Large intestine (tissue), 3 donors: ENCODE data around the gene LMOD3. TPM values are rescaled to one million over a fixed set of nuclear protein-coding genes. Genes with fewer than 3 reads are reported as not detected.

Source experiments
- DNase-seq, 2 donors: peaks; one replicate each; pipeline versions ENCODE4 v3.0.0 to v3.0.0-alpha.2; 2013
- H3K27ac ChIP-seq: one replicate; pipeline ENCODE4 v1.5.1; 2013; ENCODE audit warnings: low read length
- H3K27me3 ChIP-seq: 2 replicates; pipeline ENCODE4 v1.6.1; 2013; ENCODE audit warnings: low read length; ENCODE audit not compliant: control insufficient read depth, insufficient read depth
- H3K36me3 ChIP-seq: 2 replicates; pipeline ENCODE4 v1.6.1; 2013; ENCODE audit warnings: low read length; ENCODE audit not compliant: control insufficient read depth, insufficient read depth
- H3K4me1 ChIP-seq: one replicate; pipeline ENCODE4 v1.6.1; 2013; ENCODE audit warnings: low read length; ENCODE audit not compliant: control insufficient read depth, insufficient read depth
- H3K4me3 ChIP-seq: one replicate; pipeline ENCODE4 v1.5.1; 2013; ENCODE audit warnings: low read length
- H3K9me3 ChIP-seq: one replicate; pipeline ENCODE4 v1.6.1; 2013; ENCODE audit warnings: mild to moderate bottlenecking, low read depth, low read length, moderate library complexity; ENCODE audit not compliant: control insufficient read depth
- WGBS: methylation state at CpG from one replicate; pipeline ENCODE4 v1.1.5; 2013; ENCODE audit warnings: low lambda C conversion rate; ENCODE audit not compliant: insufficient coverage; 5-methylcytosine and 5-hydroxymethylcytosine counted together
- polyA plus RNA-seq: library from polyadenylated mRNA; unstranded; fragments of 120-200 nt; gene quantifications from one replicate; pipeline ENCODE4 v1.2.1, GENCODE V29; 2013

Gene LMOD3
- polyA plus RNA-seq, 1 donor = 0.18 TPM

GRCh38 chr3:69145688-69146087 is 23.3 kb upstream of the LMOD3 start:
- Histone ChIP-seq H3K9me3 (no peaks in the 10 kb centered on the region), H3K4me3 (no peak overlapping the region), H3K27me3 (no peaks in the 10 kb centered on the region), H3K27ac (no peak overlapping the region), H3K36me3 (no peaks in the 10 kb centered on the region), H3K4me1 (no peaks in the 10 kb centered on the region)
- DNase-seq = no peak

- H3K36me3 ChIP-seq = no peaks in the 10 kb centered on the region
- no peaks in the 10 kb centered on the region for H3K9me3 ChIP-seq
- H3K27ac ChIP-seq = no peak overlapping the region
- WGBS = no CpG with 5 or more reads among the region's 3 CpGs
- H3K4me3 ChIP-seq = no peak overlapping the region
- H3K4me1 ChIP-seq = no peaks in the 10 kb centered on the region
- H3K27me3 ChIP-seq = no peaks in the 10 kb centered on the region
- no peak for DNase-seq
These were observed 22.3 kb upstream of the LMOD3 start for GRCh38 chr3:69144631-69145245.

GRCh38 chr3:69143612-69144011 is 21.2 kb upstream of the LMOD3 start:
- WGBS = no CpG with 5 or more reads among the region's 3 CpGs
- DNase-seq = no peak

GRCh38 chr3:69142797-69143454 is 20.5 kb upstream of the LMOD3 start:
- no peaks in the 10 kb centered on the region for H3K4me1 ChIP-seq
- H3K27me3 ChIP-seq = no peaks in the 10 kb centered on the region
- DNase-seq = no peak
- H3K4me3 ChIP-seq = no peak overlapping the region
- WGBS = 38% methylated on average over 2 of the region's 4 CpGs
- no peak overlapping the region for H3K27ac ChIP-seq
- H3K9me3 ChIP-seq = no peaks in the 10 kb centered on the region
- no peaks in the 10 kb centered on the region for H3K36me3 ChIP-seq

More at GRCh38 chr3:69143612-69144011, 21.2 kb upstream of the LMOD3 start:
- Histone ChIP-seq H3K9me3 (no peaks in the 10 kb centered on the region), H3K4me1 (no peaks in the 10 kb centered on the region), H3K4me3 (no peak overlapping the region), H3K27me3 (no peaks in the 10 kb centered on the region), H3K36me3 (no peaks in the 10 kb centered on the region), H3K27ac (no peak overlapping the region)

- no peak overlapping the region for H3K27ac ChIP-seq
- no peaks in the 10 kb centered on the region for H3K36me3 ChIP-seq
- DNase-seq = no peak
- no peak overlapping the region for H3K4me3 ChIP-seq
- H3K9me3 ChIP-seq = no peaks in the 10 kb centered on the region
- 0% methylated on average over 1 of the region's 3 CpGs for WGBS
- no peaks in the 10 kb centered on the region for H3K4me1 ChIP-seq
- no peaks in the 10 kb centered on the region for H3K27me3 ChIP-seq
These were observed 19.7 kb upstream of the LMOD3 start for GRCh38 chr3:69142090-69142489.

- no peak overlapping the region for H3K27ac ChIP-seq
- no peaks in the 10 kb centered on the region for H3K36me3 ChIP-seq
- H3K27me3 ChIP-seq = no peaks in the 10 kb centered on the region
- no peak overlapping the region for H3K4me3 ChIP-seq
- no peaks in the 10 kb centered on the region for H3K9me3 ChIP-seq
- DNase-seq = no peak
- H3K4me1 ChIP-seq = no peaks in the 10 kb centered on the region
These were observed 18.9 kb upstream of the LMOD3 start for GRCh38 chr3:69141313-69141712.

- H3K4me1 ChIP-seq = no peaks in the 10 kb centered on the region
- H3K27ac ChIP-seq = no peak overlapping the region
- H3K36me3 ChIP-seq = no peaks in the 10 kb centered on the region
- H3K9me3 ChIP-seq = no peaks in the 10 kb centered on the region
- no CpG with 5 or more reads among the region's 2 CpGs for WGBS
- H3K27me3 ChIP-seq = no peaks in the 10 kb centered on the region
- no peak for DNase-seq
- H3K4me3 ChIP-seq = no peak overlapping the region
These were observed 15.0 kb upstream of the LMOD3 start for GRCh38 chr3:69137412-69137811.

GRCh38 chr3:69137005-69137404 is 14.6 kb upstream of the LMOD3 start:
- no peaks in the 10 kb centered on the region for H3K27me3 ChIP-seq
- DNase-seq = no peak
- H3K36me3 ChIP-seq = no peaks in the 10 kb centered on the region
- H3K27ac ChIP-seq = no peak overlapping the region
- no peak overlapping the region for H3K4me3 ChIP-seq
- H3K9me3 ChIP-seq = no peaks in the 10 kb centered on the region
- no peaks in the 10 kb centered on the region for H3K4me1 ChIP-seq

- Histone ChIP-seq H3K27ac (no peak overlapping the region), H3K27me3 (no peaks in the 10 kb centered on the region), H3K9me3 (no peaks in the 10 kb centered on the region), H3K4me3 (no peak overlapping the region), H3K4me1 (no peaks in the 10 kb centered on the region), H3K36me3 (no peaks in the 10 kb centered on the region)
- no peak for DNase-seq
These were observed 8.3 kb upstream of the LMOD3 start for GRCh38 chr3:69130689-69131088.

- H3K9me3 ChIP-seq = no peaks in the 10 kb centered on the region
- no CpG with 5 or more reads among the region's 1 CpG for WGBS
- H3K36me3 ChIP-seq = no peaks in the 10 kb centered on the region
- no peaks in the 10 kb centered on the region for H3K4me1 ChIP-seq
- no peak overlapping the region for H3K4me3 ChIP-seq
- no peak overlapping the region for H3K27ac ChIP-seq
- DNase-seq = no peak
- H3K27me3 ChIP-seq = no peaks in the 10 kb centered on the region
These were observed 7.1 kb upstream of the LMOD3 start for GRCh38 chr3:69129531-69129930.

GRCh38 chr3:69128509-69128908 is 6.1 kb upstream of the LMOD3 start:
- Histone ChIP-seq H3K4me3 (no peak overlapping the region), H3K27me3 (no peaks in the 10 kb centered on the region), H3K4me1 (no peaks in the 10 kb centered on the region), H3K9me3 (no peaks in the 10 kb centered on the region), H3K36me3 (no peaks in the 10 kb centered on the region), H3K27ac (no peak overlapping the region)
- DNase-seq = no peak
